Measurements from ENCODE around the gene PROC. TPM values are rescaled to one million over a fixed set of nuclear protein-coding genes. Genes with fewer than 3 reads are reported as not detected.

Gene PROC
- total and polyA plus RNA-seq, 2 of the 8 experiments (the other 6 are each of a cell fraction or from before 2014, with no cell fraction given): 1.5 to 1.6 TPM

DNA sequence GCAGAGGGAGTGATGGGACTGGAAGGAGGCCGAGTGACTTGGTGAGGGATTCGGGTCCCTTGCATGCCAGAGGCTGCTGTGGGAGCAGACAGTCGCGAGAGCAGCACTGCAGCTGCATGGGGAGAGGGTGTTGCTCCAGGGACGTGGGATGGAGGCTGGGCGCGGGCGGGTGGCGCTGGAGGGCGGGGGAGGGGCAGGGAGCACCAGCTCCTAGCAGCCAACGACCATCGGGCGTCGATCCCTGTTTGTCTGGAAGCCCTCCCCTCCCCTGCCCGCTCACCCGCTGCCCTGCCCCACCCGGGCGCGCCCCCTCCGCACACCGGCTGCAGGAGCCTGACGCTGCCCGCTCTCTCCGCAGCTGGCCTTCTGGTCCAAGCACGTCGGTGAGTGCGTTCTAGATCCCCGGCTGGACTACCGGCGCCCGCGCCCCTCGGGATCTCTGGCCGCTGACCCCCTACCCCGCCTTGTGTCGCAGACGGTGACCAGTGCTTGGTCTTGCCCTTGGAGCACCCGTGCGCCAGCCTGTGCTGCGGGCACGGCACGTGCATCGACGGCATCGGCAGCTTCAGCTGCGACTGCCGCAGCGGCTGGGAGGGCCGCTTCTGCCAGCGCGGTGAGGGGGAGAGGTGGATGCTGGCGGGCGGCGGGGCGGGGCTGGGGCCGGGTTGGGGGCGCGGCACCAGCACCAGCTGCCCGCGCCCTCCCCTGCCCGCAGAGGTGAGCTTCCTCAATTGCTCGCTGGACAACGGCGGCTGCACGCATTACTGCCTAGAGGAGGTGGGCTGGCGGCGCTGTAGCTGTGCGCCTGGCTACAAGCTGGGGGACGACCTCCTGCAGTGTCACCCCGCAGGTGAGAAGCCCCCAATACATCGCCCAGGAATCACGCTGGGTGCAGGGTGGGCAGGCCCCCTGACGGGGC lies 4.6 kb downstream of the PROC start (continued):
- TF ChIP-seq, protein P1, sequence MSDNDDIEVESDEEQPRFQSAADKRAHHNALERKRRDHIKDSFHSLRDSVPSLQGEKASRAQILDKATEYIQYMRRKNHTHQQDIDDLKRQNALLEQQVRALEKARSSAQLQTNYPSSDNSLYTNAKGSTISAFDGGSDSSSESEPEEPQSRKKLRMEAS (IDR thresholded peaks at IDR 0.05): peak; percentile 89
- TF ChIP-seq RAD21 (IDR thresholded peaks at IDR 0.05 in 1 of 2, conservative IDR thresholded peaks at IDR 0.05 in 1 of 2; ENCODE audit: low read depth in 2 of 2, low read length in 2 of 2) (no peak), RXRA (IDR thresholded peaks at IDR 0.05; ENCODE audit: insufficient read depth, low read depth, low read length) (no peak), SAP30 (IDR thresholded peaks at IDR 0.05; ENCODE audit: insufficient read depth, insufficient replicate concordance, low read length) (no peak), TCF12 (IDR thresholded peaks at IDR 0.05; ENCODE audit: low read depth, low read length) (no peak), EP300 (IDR thresholded peaks at IDR 0.05; ENCODE audit: borderline replicate concordance in 1 of 2, low read depth in 2 of 2, low read length in 2 of 2) (no peak), FOSL1 (IDR thresholded peaks at IDR 0.05; ENCODE audit: insufficient read depth, low read depth, low read length) (no peak), EZH2 (IDR thresholded peaks at IDR 0.05; ENCODE audit: low read depth, low read length, severe bottlenecking) (no peak), POLR2AphosphoS5 (IDR thresholded peaks at IDR 0.05; ENCODE audit: low read depth, low read length) (no peak), SP1 (IDR thresholded peaks at IDR 0.05; ENCODE audit: low read depth, low read length) (no peak), SIX5 (IDR thresholded peaks at IDR 0.05; ENCODE audit: low read depth, low read length) (no peak), JUND (IDR thresholded peaks at IDR 0.05; ENCODE audit: low read length) (no peak), KDM5A (IDR thresholded peaks at IDR 0.05; ENCODE audit: low read length) (no peak)
- TF ChIP-seq, protein P2, sequence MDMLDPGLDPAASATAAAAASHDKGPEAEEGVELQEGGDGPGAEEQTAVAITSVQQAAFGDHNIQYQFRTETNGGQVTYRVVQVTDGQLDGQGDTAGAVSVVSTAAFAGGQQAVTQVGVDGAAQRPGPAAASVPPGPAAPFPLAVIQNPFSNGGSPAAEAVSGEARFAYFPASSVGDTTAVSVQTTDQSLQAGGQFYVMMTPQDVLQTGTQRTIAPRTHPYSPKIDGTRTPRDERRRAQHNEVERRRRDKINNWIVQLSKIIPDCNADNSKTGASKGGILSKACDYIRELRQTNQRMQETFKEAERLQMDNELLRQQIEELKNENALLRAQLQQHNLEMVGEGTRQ (IDR thresholded peaks at IDR 0.05; ENCODE audit: low read length): no peak
